DLD1 (cell line): ENCODE results near the gene GAP43.

Experiments used
- in situ Hi-C: cut with HindIII; loops from 2 replicates; pipeline ENCODE4 v1.10.0; 2017; ENCODE audit warnings: low sequenced_read_pairs

GAP43 gene, protein sequence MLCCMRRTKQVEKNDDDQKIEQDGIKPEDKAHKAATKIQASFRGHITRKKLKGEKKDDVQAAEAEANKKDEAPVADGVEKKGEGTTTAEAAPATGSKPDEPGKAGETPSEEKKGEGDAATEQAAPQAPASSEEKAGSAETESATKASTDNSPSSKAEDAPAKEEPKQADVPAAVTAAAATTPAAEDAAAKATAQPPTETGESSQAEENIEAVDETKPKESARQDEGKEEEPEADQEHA

GRCh38 chr3:115623044-115623868 lies at the start of gene GAP43:
GAP43 (plus strand) TSS chr3:115623510; CDS start chr3:115623690, 180 bp downstream.
- in situ Hi-C loops = no loop called here

DNA sequence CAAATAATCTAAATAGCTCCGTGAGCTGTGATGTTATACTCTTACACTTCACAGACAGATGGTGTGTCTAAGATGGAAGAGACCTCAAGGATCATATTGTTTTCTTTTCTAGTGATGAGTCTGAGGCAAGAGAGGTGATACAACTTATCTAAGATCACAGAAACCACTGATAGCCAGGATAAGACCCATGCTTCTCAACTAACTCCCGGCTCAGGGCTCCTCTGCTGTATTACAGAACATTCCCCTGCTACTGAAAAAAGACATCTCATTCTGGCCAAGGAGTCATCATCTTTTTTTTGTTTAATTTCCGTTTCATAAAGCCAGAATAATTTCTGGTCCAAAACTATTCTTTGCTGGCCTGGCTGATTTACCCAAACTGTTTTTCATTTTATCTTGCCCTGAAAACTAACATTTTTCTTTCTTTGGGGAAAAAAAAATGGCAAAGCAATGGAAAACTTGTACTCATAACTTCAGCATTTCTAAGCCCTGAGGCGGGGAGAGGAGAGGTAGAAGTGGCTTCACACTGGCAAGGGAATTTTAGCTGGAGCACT lies 46.9 kb upstream of the GAP43 start:
- in situ Hi-C loops = no loop called here

DNA sequence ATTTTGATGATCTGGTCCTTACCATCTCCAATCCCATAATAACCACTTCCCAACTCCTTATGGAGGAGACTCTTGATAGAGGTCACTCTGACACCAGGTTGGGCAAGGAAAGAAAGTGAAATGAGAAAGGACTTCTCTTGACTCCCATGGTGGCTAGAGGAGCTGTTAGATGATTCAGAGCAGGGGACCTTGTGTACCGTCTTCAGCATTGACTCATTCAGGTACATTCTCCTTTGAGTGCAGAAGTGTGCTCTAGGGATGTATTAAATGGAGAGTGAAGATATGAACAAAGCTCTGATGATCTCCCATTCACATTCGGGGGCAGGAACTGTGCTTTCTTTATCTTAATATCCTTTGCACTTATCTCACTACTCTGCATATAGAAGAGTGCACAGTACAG lies 46.3 kb upstream of the GAP43 start:
- in situ Hi-C loops = no loop called here

DNA sequence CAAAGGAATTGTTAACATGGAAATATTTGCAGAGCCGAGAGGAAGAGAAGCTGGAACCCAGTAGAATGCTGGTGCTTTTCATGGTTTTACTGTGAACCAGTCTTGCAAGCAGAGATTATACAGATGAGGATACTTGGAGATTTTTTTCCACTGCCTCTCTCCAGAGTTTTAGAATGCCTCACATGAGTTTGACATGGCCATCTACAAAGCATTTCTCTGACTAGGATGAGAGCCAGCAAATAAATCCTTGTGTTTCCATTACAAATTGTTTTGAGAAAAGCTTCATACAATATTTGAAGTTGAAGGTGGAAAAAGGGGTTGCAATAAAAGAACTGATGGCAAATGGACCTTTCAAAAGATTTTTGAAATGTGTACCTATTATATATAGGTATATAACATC lies 45.0 kb upstream of the GAP43 start:
- in situ Hi-C loops = no loop called here

DNA sequence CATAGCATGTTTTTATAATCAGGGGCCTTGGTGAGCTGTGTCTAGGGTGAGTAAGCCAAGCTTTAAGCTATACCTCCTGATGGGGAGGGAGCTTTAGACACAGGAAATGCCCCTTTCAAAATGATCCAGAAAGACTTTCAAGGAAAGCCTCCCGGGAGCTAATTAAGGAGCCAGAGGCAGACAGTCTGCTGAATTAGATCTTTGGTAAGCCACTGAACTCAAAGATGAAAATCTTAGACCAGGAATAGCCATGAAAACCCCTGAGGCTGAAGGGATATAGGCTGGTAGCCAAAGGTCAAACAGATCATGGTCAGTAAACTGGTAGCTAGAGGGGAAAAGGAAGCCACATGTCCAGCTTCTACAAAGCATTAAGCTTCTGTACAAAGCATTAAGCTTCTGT lies 42.7 kb upstream of the GAP43 start:
- in situ Hi-C loops = no loop called here

DNA sequence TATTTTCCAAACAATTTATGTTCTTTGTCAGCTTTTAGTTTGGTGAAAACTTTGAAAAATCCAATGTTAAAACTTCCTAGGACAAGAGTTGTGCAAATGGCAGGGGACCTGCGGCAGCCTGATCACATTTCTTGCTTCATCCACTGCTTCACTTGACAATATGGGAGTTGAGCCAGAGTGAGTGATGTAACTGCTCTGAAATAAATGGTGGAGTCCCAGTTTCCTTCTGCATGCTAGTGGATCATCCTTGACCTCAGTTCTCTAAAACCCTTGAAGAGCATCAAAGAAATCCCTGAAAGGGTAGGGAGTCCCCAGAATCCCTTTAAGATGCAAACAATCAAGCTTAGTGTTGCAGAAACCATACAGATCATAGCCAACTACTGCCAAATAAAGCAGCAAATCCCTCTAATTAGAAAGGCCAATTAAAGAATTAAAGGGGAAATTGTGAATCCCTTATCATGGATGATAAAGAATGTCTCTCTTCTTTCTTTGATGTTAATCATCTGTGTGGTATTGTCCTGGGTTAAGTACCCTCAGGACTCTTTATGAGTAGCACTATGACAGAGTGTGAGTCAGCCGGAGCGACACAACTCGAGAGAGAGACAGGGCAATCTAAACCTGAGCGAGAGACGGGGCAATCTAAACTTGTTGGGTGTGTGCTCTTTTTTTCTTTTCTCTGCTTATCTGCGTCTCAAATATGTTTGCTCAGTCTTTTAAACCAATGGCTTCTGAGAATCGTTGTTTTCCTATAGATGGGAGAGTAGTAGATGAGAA lies 41.8 kb upstream of the GAP43 start:
- in situ Hi-C loops = no loop called here

- in situ Hi-C loops = no loop called here
Observed at GRCh38 chr3:115588201-115589115, 34.9 kb upstream of the GAP43 start.

- in situ Hi-C loops = no loop called here
Observed at GRCh38 chr3:115590873-115591272, 32.4 kb upstream of the GAP43 start.

GRCh38 chr3:115595611-115596275 lies 27.6 kb upstream of the GAP43 start:
- in situ Hi-C loops = no loop called here

DNA sequence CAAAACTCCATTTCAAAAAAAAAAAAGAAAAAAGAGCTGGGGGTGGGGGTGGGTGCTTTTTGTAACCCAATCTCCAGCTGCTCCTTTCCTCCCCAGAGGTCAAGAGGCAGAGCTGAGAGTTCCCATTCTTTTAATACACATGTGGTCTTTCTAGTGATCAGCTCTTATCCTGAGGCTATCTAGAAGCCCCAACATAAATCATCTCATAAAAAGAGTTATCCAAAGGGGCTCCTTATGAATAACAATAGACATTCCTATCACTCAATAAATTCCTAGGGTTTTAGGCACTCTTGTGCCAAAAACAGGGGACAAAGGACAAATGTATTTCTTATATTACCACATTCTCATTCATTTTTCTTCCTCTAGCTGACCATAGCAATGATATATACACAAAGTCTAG lies 25.1 kb upstream of the GAP43 start:
- in situ Hi-C loops = no loop called here

DNA sequence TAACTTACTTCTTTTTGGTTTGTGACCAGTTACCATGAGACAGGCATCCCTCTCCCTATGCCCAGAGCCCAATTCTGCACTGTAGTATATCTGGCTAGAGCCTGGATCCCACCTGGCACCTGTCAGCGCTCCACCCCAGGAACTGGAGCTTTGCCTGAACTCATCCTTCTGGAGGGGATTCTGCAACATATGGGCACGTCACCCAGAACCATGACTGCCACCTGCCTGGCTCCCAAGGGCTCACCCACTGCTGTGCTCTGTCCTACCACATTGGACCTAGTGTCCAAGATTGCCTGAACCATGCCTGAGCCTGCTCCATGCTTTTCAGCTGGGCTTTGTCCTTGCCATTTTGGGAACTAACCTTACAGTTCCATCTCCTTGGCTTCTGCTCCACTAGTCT lies 21.1 kb upstream of the GAP43 start:
- in situ Hi-C loops = no loop called here

DNA sequence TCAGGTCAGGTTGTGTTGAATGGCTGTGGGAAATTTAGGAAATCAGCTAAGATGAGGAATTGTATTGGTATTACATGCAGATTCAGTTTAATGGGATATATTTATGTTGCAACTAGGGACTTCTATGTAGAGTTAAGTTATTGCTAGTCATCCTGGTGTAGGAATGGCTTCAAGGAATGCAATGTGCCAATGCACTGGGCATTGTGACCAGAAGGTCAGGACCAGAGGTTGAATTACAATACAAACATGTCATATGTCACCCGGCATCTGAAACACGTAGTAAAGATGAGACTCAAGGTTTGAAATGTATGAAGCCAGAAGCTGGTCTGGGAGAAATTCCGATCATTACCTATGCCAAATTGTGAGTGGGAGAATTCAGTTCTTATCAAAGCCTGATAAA lies 11.7 kb upstream of the GAP43 start:
- in situ Hi-C loops = no loop called here

DNA sequence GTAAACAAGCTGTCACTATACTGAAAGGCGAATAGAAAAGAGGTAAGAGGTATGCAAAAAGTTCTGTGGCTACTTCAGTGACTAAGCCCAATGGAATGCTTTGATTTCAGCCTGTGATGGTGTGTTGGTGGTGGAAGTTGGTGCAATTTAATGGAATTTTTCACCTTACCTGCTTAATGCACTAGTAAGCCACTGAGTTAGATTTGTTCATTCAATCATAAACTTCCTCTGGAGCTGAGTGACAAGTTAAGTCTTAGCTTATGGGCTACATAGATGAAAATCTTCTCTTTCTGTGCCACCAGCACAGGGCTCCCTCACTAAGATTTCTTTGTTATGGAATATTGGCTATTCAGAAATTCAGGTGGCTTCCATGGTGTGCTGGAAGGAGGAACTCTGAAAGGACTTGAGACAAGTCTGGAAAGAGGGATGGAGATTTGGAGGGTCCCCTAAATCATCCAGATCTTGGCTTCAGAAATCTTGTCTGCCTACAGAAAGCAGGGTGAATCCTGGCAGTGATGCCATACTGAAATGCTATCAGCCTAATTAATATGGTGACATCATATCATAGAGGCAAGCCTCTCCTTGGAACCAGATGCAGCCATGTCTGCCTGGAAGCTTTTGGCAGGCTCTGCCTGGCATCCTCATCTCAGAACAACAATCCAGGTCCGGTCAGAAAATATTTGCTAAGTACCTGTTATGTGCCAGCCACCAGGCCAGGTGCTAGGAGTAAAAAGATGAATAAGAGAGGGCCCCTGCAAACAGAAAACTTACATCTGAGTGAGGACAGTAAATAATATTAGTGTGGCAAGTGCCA lies 8.1 kb upstream of the GAP43 start:
- in situ Hi-C loops = no loop called here

DNA sequence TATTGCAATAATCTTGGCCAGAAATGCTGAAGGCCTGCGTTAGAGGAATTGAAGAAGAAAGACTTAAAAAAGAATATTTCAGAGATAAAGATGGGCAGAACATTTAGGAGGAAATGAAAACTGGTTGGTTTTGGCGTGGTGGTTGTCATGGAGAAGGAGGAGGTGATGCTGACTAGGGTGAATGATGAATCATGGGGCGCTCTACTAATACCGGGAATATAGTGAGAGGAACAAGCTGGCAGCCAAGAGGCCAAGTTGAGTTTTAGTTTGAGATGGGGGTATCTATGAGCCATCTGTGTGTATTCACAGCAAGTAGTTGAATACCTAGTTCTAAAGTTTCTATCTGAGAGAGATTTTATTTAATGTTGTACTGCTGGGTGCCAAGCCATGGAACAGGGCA lies 6.8 kb upstream of the GAP43 start:
- in situ Hi-C loops = no loop called here

DNA sequence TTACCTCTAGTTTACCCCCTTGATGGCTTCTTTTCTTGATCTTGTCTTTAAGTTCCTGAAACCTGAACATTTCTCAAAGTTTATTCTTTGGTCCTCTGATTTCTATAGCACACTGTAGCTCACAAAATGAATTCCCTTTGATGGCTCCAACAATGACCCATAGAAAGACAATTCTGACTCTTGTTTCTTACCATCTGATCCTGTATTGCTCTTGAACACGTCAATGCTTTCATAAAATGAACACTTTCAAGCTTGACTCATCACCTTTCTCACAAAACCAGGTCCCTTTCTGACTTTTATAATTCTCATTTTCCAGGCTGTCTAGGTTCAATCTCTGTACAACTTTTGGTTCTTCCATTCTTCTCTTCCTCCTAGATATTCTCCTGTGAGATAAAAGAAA lies 5.7 kb upstream of the GAP43 start:
- in situ Hi-C loops = no loop called here

GRCh38 chr3:115624029-115624741 lies 875 bp downstream of the GAP43 start:
- in situ Hi-C loops = no loop called here

GRCh38 chr3:115624901-115625300 lies 1.6 kb downstream of the GAP43 start:
- in situ Hi-C loops = no loop called here

DNA sequence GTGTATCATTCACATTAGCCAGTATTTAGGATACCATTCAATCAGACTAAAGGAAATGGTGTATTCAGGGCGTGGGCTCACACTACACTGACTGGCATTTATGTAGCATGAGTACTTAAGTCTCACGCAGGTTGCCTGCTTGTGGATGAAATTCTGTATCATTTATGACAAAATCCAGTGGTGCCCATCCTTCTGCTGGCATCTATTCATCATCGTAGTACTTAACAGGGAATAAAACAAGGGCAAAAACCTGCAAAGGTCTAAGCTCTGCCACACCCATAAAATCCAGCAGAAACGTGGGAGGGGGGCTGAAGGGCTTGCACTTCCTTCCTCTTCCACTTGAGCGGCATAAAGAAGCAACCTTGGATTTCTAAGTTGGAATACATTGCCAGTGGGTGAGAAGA lies 2.7 kb downstream of the GAP43 start:
- in situ Hi-C loops = no loop called here
